Esophagus muscularis mucosa (tissue), 4 donors: ENCODE results near the gene PCNT. TPM values are rescaled to one million over a fixed set of nuclear protein-coding genes. Genes with fewer than 3 reads are reported as not detected.

Source experiments
- DNase-seq: peaks from one replicate; pipeline ENCODE4 v3.0.0-alpha.2; 2017; ENCODE audit errors: extremely low spot score
- H3K27ac ChIP-seq, 4 donors: fragments of 200-600 bp; sonication (generic); replicated peaks in 1 of 4; 1 replicate in 3 of 4; 2 replicates in 1 of 4; pipeline ENCODE4 v1.5.1; 2016 to 2019; ENCODE audit warnings: mild to moderate bottlenecking in 1 of 4
- H3K27me3 ChIP-seq, 4 donors: fragments of 200-600 bp; sonication (generic); one replicate each; pipeline versions ENCODE4 v1.5.1 to v1.6.0; 2016 to 2019
- H3K36me3 ChIP-seq, 4 donors: fragments of 200-600 bp; sonication (generic); one replicate each; pipeline ENCODE4 v1.5.1; 2016 to 2019
- H3K4me1 ChIP-seq, 4 donors: fragments of 200-600 bp; sonication (generic); one replicate each; pipeline ENCODE4 v1.5.1; 2016 to 2019
- H3K4me3 ChIP-seq, 4 donors: fragments of 200-600 bp; sonication (generic); 1 replicate in 2 of 4; 2 replicates in 2 of 4; pipeline ENCODE4 v1.5.1; 2016 to 2019; ENCODE audit warnings: mild to moderate bottlenecking in 4 of 4, moderate library complexity in 1 of 4
- H3K9me3 ChIP-seq, 4 donors: fragments of 200-600 bp; sonication (generic); 1 replicate in 3 of 4; 2 replicates in 1 of 4; pipeline ENCODE4 v1.5.1; 2016 to 2019
- EP300 ChIP-seq: sonication (generic); formaldehyde crosslinking; IDR thresholded peaks from one replicate; pipeline ENCODE4 v1.6.1; 2017; ENCODE audit warnings: antibody characterized with exemption
- POLR2A ChIP-seq: fragments of 450-650 bp; IDR thresholded peaks from one replicate; pipeline ENCODE4 v1.6.1; 2017; ENCODE audit warnings: antibody characterized with exemption, moderate library complexity, mild to moderate bottlenecking, low read depth
- POLR2AphosphoS5 ChIP-seq, 2 donors: sonication (generic); formaldehyde crosslinking; IDR thresholded peaks; one replicate each; pipeline ENCODE4 v1.6.1; 2017; ENCODE audit warnings: antibody characterized with exemption in 2 of 2
- WGBS: methylation state at CpG from one replicate; pipeline ENCODE4 v1.1.5; 2018; 5-methylcytosine and 5-hydroxymethylcytosine counted together
- intact Hi-C: fragments of 100-400 bp; cut with DNase I; formaldehyde crosslinking; loops from one replicate; pipeline ENCODE4 v1.15.1; 2023
- total RNA-seq, 4 donors: library from RNA; depleted of rRNA; stranded (reverse); fragments of >200 nt; gene quantifications; one replicate each; pipeline versions ENCODE4 v1.1.0 to v1.2.1, GENCODE V29; 2016
- TF ChIP-seq, protein P1 (sequence below), 3 experiments: fragments of 200-600 bp in 2 of 3; fragments of 450-650 bp in 1 of 3; sonication (generic) in 2 of 3; IDR thresholded peaks; one replicate each; pipeline ENCODE4 v1.5.1; 2017 to 2019; ENCODE audit warnings: antibody characterized with exemption in 3 of 3, mild to moderate bottlenecking in 2 of 3, moderate library complexity in 1 of 3

Gene PCNT
- total RNA-seq, 4 donors from 2014 or later, result 21.2 to 35.1 (median 24.7) TPM

DNA sequence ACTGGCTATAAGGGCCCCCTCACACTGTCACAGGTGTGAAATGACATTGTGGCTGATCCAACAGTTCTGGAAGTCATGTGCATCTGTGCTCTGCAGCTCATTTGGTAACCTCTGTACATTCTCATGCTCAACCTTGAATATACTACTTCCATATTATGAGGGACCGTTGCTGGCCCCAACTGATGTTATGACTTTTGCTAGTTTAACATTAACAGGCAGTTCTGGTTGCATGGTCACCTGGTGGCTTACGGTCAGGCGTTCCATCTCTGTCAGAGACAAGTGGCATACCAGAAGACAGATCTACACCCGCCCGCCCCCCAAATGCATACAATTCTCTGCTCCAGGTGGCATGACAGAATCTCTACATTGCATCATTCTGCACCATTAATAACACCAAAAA lies 128.8 kb downstream of the PCNT start:
- no peak for DNase-seq
- TF ChIP-seq POLR2A (no peak), POLR2AphosphoS5 (IDR thresholded peaks at IDR 0.05) (no peak), EP300 (no peak)
- TF ChIP-seq, protein P1, sequence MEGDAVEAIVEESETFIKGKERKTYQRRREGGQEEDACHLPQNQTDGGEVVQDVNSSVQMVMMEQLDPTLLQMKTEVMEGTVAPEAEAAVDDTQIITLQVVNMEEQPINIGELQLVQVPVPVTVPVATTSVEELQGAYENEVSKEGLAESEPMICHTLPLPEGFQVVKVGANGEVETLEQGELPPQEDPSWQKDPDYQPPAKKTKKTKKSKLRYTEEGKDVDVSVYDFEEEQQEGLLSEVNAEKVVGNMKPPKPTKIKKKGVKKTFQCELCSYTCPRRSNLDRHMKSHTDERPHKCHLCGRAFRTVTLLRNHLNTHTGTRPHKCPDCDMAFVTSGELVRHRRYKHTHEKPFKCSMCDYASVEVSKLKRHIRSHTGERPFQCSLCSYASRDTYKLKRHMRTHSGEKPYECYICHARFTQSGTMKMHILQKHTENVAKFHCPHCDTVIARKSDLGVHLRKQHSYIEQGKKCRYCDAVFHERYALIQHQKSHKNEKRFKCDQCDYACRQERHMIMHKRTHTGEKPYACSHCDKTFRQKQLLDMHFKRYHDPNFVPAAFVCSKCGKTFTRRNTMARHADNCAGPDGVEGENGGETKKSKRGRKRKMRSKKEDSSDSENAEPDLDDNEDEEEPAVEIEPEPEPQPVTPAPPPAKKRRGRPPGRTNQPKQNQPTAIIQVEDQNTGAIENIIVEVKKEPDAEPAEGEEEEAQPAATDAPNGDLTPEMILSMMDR (IDR thresholded peaks at IDR 0.05), result no peak
- peaks cover 36 to 44% (median 40%) of the 10 kb centered on the region in 4 donors for H3K4me1 ChIP-seq
- H3K4me3 ChIP-seq, result no peak overlapping the region
- no peaks in the 10 kb centered on the region for H3K9me3 ChIP-seq
- no peaks in the 10 kb centered on the region for H3K27me3 ChIP-seq
- no peaks in the 10 kb centered on the region for H3K36me3 ChIP-seq
- 91% methylated on average over 5 of the region's 5 CpGs for WGBS
- intact Hi-C loops, result loop anchor here (10.0 kb wide), 1 partner anchor 128 kb away; the partner anchor contains the start of genes C21orf58 and PCNT
- H3K27ac ChIP-seq, result no peak overlapping the region

DNA sequence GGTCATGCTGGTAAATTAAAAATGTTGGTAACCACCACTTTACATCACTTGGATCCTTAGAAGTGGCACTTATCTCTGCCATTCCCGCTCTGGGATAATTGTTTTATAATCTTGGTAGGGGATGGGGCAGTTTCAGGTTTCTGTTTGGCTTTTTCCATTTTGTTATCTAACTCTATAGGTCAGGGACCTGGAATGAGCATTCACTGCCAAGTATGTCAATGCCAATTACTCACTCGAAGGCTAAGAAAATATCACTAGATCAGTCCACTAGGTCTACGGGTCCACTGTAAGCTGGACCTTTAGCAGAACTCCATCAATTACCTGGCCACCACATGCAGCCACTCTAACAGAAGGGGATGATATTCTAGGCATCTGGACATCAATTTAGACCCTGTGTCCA lies 130.2 kb downstream of the PCNT start:
- intact Hi-C loops, result loop anchor here (10.0 kb wide), 1 partner anchor 129 kb away; the partner anchor contains the start of genes C21orf58 and PCNT
- no peak for DNase-seq
- TF ChIP-seq POLR2AphosphoS5 (IDR thresholded peaks at IDR 0.05) (no peak), EP300 (no peak), POLR2A (no peak)
- TF ChIP-seq, protein P1 (IDR thresholded peaks at IDR 0.05), result no peak
- Histone ChIP-seq H3K4me3 (no peak overlapping the region), H3K36me3 (no peaks in the 10 kb centered on the region), H3K27me3 (no peaks in the 10 kb centered on the region), H3K27ac (no peak overlapping the region), H3K9me3 (no peaks in the 10 kb centered on the region), H3K4me1 (peaks cover 38 to 47% (median 44%) of the 10 kb centered on the region in 4 donors)
- 64% methylated on average over 3 of the region's 3 CpGs for WGBS

DNA sequence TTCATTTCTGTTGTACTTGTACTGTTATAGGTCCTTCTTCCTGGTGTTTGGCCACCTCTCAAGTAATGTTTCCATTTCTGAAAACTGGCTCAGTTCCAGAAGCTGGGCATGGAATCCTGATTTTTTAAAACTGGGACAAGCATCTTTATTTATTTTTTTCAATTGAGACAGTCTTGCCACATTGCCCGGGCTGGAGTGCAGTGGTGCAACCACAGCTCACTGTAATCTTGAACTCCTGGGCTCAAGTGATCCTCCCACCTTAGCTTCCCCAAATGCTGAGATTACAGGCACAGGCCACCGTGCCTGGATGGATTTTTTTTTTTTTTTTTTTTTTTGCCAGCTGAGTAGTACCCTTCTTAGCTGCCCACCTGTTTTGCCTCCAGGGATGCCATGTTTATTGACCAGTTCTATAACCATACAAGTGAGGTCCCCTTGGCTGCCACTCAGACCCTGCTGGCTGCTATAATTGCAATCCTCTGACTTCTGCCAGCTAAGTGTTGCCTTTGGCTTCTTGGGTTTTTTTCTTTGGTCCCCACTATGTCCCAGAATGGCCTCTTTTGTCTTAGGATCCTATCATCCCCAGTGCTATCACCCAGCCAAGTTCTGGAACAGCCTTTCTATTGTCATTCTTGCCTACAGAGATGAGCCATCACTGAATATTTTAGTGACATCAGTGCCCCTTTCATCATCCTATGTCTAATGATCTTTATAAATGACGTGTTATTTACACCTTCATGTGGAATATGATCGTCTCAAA lies 130.9 kb downstream of the PCNT start:
- WGBS, result 44% methylated on average over 4 of the region's 4 CpGs
- no peak for DNase-seq

DNA sequence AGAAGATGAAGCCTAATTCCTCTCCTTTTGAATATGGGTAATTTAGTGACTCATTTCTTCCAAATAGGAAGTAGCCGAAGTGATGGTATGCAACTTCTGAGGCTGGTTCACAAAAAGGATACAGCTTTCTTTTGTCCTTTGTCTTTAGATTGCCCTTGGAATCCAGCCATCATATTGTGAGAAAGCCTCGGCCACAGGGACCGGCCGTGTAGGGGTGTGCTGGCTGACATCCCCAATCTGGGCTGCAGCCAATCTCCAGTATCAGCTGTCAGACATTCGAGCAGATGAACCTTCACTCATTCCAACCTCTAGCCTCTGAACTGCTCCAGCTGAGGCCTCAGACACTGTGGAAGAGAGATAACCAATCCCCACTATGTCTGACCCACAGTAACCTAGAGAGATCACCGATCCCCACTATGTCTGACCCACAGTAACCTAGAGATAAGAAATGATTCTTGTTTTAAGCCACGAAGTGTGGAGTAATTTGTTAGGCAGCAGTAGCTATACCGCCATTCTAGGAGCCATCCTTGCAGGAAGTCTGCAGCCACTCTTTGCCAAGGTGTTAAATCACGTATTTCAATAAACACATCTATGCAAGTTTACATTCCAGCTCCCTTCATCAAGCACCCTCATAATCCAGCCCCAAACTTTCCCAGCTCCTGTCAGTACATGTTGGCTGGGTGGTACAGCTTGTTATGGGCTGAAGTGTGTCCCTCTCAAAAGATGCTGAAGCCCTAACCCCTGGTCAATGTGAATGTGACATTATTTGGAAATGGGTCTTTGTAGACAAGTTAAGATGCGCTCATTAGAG lies 131.8 kb downstream of the PCNT start:
- no peak for TF ChIP-seq POLR2A
- peak; percentile 34 to 51 for TF ChIP-seq POLR2AphosphoS5 (IDR thresholded peaks at IDR 0.05)
- Histone ChIP-seq H3K36me3 (no peaks in the 10 kb centered on the region), H3K27ac (peak overlapping the region; percentile 21 to 91 (median 90)), H3K27me3 (no peaks in the 10 kb centered on the region), H3K9me3 (no peaks in the 10 kb centered on the region), H3K4me3 (no peak overlapping the region), H3K4me1 (peaks cover 52 to 63% (median 55%) of the 10 kb centered on the region in 4 donors)
- intact Hi-C loops, result loop anchor here (10.0 kb wide), 1 partner anchor 131 kb away; the partner anchor contains the start of genes C21orf58 and PCNT
- whole genome bisulfite sequencing, result 36% methylated on average over 10 of the region's 10 CpGs
- no peak for DNase-seq

More for the DNA sequence above, 130.9 kb downstream of the PCNT start:
- Histone ChIP-seq H3K36me3 (no peaks in the 10 kb centered on the region), H3K4me3 (no peak overlapping the region), H3K27me3 (no peaks in the 10 kb centered on the region), H3K9me3 (no peaks in the 10 kb centered on the region), H3K4me1 (peaks cover 43 to 54% (median 47%) of the 10 kb centered on the region in 4 donors), H3K27ac (peak overlapping the region; percentile 3 to 91 (median 55))
- no peak for TF ChIP-seq POLR2A
- TF ChIP-seq EP300, result no peak
- no peak for TF ChIP-seq POLR2AphosphoS5 (IDR thresholded peaks at IDR 0.05)
- TF ChIP-seq, protein P1 (IDR thresholded peaks at IDR 0.05), result no peak
- intact Hi-C loops, result loop anchor here (10.0 kb wide), 1 partner anchor 130 kb away; the partner anchor contains the start of genes C21orf58 and PCNT
